NCI-H345 (cell line): ENCODE measurements around the gene SCAPER.

ENCODE experiments used
- DNase-seq: peaks from one replicate; lab custom pipeline; 2025; lab: John Stamatoyannopoulos, UW

SCAPER gene

GRCh38 chr15:76337696-76338485 lies 567.2 kb downstream of the SCAPER start:
- DNase-seq: no peak

- DNase-seq: no peak
Measured at GRCh38 chr15:76337059-76337695, 568.0 kb downstream of the SCAPER start.

GRCh38 chr15:76336254-76337058 lies 568.7 kb downstream of the SCAPER start, which contains the start of gene ISL2:
ISL2 (plus strand) TSS chr15:76336773; CDS start chr15:76336884, 111 bp downstream.
- DNase-seq: peak; percentile 25

- no peak for DNase-seq
Measured at GRCh38 chr15:76335307-76336253, 569.6 kb downstream of the SCAPER start.

- no peak for DNase-seq
Measured at GRCh38 chr15:76334438-76335306, 570.5 kb downstream of the SCAPER start.

GRCh38 chr15:76333720-76334437 lies 571.3 kb downstream of the SCAPER start:
- no peak for DNase-seq

- no peak for DNase-seq
Measured at GRCh38 chr15:76333309-76333708, 571.8 kb downstream of the SCAPER start.

- DNase-seq: no peak
Measured at GRCh38 chr15:76332796-76333195, 572.3 kb downstream of the SCAPER start.

GRCh38 chr15:76330080-76330680 lies 575.0 kb downstream of the SCAPER start:
- no peak for DNase-seq

- DNase-seq: no peak
Measured at GRCh38 chr15:76328958-76329357, 576.2 kb downstream of the SCAPER start.

GRCh38 chr15:76328106-76328696 lies 576.9 kb downstream of the SCAPER start:
- no peak for DNase-seq

- no peak for DNase-seq
Measured at GRCh38 chr15:76327191-76328105, 577.7 kb downstream of the SCAPER start.

GRCh38 chr15:76325704-76326103 lies 579.4 kb downstream of the SCAPER start:
- no peak for DNase-seq

- DNase-seq: no peak
Measured at GRCh38 chr15:76324066-76324465, 581.1 kb downstream of the SCAPER start.

- DNase-seq: no peak
Measured at GRCh38 chr15:76321602-76322001, 583.5 kb downstream of the SCAPER start.

- no peak for DNase-seq
Measured at GRCh38 chr15:76321171-76321570, 584.0 kb downstream of the SCAPER start.

- no peak for DNase-seq
Measured at GRCh38 chr15:76320012-76320411, 585.1 kb downstream of the SCAPER start.

- no peak for DNase-seq
Measured at GRCh38 chr15:76313731-76314130, 591.4 kb downstream of the SCAPER start.
